ENCODE data around the gene TMEM120A.

TMEM120A gene

DNA sequence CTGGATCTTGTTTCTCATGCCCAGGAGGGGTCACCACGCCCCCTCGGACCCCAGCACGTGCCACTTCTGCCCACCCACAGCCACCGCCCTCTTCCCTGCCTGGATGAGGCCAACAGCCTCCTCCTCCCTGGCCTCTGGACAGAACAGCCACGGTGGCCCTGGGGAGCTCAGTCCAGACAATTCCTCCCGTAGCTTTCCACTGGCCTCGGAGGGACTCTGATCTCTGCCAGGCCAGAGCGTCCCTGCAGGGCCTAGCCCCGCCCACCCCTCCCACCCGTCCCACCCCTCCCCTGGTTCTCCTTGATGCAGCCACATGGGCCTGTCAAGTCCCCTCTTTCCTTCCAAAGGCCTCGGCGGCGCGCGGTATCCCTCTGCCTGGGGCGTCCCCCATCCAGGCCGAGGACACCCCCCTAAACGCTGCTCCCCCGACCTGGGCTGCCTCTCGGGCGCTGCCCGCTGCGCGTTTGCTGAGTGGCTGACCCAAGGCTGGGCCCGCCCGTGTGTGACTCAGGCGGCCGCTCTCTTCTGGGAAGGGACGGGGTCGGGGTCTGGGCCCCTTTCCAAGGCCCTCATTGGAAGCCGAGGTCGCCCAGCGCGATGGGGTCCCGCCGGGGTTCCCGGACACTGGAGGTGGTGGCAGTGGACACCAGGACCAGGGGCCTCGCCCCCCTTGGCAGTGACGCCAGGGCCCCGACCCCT, 557 bp downstream of the TMEM120A start:
- DNase-seq: no peak

DNA sequence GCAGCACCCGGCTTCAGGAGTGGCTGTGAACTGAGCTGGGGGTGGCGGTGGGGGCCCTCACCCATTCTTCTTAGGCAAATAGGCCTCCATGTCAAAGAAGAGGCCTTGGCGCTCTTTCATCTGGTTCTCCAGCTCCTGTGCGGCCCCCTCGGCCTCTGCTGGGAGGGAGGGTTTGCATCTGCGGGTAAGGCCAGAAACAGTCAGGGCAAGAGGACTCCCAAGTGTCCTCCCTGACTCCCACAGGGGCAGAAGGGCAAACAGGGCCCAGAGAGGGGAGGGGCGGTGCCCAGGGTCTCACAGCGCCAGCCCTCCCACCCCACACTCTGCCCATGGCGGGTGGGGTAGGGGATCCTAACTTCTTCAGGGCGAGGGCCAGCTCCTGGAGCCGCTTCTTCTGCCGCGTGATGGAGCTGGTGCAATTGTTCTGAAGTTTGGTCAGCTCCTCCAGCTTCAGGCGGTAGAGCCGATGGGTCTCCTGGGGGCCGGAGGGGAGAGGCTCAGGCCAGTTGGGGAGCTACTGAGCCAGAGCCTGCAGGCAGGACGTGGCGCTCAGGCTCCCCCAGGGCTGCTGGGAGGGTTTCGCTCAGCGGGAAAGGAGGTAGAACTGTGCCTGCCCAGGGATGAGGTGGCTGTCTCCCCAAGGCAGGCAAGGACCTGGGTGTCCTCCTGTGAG, 2.2 kb downstream of the TMEM120A start:
- no peak for DNase-seq

DNA sequence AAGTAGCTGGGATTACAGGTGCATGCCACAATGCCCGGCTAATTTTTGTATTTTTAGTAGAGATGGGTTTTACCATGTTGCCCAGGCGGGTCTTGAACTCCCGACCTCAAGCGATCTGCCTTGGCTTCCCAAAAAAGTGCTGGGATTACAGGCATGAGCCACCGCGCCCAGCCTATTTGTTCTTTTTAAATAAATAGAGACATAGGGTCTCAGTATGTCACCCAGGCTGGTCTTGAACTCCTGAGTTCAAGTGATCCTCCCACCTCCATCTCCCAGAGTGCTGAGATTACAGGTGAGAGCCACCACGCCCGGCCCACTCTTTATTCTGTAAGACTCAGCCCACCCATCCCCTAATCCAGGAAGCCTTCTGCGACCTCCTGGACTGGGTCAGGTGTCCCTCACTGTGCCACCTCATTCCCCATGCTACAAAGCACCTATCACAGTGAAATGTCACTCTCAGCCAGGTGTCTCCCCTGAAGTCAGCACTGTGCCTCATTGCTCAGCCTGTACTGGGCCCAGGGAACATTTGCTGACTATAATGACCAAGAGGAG, 2.8 kb downstream of the TMEM120A start:
- peak; percentile 8 for DNase-seq

DNA sequence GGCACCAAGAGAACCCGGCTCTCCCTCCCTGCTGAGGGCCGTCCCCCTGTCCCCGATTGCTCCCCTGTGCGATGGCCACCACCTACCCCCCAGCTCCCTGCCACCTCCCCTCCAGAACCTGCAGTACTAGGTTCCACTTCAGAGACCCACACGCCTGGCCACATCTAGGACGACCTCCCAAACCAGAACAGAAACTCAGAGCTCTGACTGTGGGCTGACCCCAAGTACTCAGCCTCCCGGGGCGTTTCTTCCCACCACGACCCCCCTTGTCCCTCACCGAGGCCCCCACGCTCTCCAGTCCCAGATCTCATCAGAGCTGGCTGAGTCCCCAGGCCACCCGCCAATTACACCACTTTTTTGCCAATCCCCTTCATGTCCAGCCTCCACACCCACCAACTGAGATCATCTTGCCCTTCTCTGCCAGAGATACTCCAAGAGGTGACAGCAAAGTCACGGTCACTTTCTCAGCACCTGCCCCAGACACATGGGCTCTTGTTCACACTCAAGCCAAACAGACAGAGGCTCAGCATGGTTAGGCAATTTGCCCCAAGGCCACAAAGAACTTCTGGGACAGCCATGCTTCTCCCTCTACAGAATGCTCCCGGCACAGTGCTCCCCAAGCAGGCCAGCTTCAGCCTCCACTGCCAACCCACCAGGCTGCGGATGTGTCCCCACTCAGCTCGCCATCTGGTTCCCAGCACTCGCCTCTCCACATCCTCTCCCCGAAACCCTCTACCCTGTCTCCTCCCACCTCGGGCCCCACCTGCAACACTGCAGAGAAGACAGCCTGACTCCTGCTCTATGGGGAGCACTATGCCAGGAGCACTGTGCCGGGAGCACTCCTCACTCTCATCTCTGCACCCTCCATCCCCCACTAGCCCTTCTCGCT, 4.7 kb downstream of the TMEM120A start:
- DNase-seq: no peak

DNA sequence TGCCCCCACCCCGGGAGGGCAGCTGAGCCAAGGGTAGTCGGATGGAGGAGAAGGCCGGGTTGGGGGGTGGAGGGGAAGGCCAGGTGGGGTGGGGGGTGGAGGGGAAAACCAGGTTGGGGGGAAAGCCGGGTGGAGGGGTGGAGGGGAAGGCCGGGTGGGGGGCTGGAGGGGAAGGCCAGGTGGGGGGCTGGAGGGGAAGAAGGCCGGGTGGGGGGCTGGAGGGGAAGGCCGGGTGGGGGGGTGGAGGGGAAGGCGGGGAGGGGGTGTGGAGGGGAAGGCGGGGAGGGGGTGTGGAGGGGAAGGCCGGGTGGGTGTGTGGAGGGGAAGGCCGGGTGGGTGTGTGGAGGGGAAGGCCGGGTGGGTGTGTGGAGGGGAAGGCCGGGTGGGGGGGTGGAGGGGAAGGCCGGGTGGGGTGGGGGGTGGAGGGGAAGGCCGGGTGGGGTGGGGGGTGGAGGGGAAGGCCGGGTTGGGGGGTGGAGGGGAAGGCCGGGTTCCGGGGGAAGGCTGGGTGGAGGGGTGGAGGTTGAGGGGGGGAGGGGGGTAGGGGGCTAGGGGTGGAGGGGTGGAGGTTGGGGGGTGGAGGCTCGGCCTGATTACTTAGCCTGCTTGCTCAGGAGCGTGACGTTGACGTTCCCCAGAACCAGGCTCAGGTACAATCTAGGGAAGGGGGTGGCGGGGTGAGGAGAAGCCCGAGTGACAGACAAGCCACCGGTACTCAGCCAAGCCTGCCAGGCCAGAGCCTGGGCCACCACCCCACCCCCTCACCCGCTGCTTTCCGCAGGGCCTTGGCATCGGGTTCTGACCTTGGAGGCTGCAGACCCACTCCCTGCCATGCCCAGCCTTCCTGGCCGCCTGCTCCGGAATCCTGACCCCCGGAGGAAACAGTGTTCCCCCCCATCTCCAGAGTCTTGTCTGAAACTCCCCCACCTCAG, 5.6 kb downstream of the TMEM120A start:
- no peak for DNase-seq

DNA sequence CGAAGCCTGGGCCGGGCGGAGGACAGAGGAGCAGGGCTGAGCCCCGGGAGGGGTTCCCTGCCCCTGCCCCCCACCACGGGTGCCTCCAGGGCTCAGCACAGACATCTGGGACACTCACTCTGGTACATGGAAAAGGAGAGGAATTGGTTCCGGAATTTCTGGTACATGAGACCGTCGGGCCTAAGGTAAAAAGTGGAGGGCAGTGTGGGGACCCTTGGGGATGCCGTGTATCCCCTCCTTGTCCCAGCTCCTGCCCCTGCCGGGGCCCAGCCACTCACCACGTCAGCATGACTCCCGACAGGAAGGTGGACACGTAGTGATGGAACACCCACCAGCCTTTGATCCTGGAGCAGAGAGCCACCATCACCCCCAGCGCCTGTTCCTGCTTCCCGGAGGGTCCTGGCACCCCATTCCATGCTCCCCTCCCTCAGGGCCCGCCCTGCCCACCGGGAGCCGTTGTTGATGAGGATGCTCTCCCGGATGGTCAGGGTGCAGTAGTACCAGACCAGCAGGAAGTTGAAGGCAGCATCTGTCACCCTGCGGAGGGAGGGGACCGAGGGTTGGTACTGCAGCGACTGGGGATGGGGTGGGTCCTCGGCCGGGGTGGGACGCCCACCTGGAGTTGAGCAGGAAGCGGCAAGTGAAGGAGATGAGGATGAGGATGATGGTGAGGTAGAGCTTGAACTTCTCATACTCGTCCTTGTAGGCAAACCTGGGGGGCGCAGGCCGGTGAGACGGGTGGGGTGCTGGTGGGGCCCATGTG, 6.4 kb downstream of the TMEM120A start:
- DNase-seq: no peak

DNA sequence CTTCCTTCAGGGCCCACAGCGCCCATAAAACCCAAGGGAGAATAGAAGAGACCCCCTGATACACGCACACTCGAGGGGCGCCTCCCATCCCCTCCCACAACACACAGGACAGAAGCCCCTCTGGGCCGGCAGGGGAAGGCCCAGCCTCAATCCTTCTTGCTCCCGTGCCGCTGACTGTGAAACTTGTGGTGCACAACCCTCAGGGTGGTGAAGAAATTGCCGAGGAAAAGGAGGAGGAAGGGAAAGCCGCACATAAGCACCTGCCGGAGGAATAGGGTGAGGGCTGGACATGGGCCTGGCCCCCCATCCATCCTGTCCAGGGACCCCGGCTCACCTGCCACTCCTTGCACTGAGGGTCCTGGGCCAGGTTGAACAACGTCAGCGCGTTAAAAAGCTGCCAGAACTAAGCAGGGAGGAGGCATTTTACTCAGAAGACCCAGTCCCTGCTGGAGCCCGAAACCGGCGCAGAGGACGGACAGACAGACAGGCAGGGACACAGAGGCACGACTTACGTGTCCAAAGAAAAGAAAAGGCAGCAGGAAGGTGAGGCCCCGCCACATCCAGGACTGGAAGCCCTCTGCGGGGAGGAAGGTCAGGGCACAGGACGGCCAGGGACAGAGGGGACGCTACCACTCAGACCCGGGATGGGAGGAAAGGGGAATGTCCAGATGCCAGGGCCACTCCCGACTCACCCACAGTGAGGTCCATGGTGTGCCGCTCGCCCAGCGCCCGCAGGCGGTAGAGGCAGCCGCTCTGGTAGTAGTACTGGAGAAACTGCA, 7.2 kb downstream of the TMEM120A start:
- no peak for DNase-seq

DNA sequence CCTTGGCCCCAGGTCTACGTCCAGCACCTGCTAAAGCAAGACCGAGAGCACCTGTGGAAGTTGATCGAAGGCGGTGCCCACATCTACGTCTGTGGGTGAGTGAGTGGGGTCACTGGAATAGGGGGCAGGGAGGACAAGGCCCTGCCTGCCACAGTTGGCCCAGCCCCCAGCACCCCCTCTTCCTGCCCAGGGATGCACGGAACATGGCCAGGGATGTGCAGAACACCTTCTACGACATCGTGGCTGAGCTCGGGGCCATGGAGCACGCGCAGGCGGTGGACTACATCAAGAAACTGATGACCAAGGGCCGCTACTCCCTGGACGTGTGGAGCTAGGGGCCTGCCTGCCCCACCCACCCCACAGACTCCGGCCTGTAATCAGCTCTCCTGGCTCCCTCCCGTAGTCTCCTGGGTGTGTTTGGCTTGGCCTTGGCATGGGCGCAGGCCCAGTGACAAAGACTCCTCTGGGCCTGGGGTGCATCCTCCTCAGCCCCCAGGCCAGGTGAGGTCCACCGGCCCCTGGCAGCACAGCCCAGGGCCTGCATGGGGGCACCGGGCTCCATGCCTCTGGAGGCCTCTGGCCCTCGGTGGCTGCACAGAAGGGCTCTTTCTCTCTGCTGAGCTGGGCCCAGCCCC, 8.1 kb downstream of the TMEM120A start:
- no peak for DNase-seq

DNA sequence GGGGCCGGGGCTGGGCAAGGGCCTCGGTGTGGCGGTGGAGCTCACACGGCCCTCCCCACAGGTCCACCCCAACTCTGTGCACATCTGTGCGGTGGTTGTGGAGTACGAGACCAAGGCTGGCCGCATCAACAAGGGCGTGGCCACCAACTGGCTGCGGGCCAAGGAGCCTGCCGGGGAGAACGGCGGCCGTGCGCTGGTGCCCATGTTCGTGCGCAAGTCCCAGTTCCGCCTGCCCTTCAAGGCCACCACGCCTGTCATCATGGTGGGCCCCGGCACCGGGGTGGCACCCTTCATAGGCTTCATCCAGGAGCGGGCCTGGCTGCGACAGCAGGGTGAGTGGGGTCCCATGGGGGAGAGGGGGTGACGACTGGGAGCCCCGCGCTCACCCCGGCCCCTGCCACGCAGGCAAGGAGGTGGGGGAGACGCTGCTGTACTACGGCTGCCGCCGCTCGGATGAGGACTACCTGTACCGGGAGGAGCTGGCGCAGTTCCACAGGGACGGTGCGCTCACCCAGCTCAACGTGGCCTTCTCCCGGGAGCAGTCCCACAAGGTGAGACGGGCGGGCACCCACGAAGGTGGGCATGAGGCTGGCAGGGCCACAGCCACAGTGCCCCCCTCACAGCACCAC, 8.8 kb downstream of the TMEM120A start:
- DNase-seq: no peak

DNA sequence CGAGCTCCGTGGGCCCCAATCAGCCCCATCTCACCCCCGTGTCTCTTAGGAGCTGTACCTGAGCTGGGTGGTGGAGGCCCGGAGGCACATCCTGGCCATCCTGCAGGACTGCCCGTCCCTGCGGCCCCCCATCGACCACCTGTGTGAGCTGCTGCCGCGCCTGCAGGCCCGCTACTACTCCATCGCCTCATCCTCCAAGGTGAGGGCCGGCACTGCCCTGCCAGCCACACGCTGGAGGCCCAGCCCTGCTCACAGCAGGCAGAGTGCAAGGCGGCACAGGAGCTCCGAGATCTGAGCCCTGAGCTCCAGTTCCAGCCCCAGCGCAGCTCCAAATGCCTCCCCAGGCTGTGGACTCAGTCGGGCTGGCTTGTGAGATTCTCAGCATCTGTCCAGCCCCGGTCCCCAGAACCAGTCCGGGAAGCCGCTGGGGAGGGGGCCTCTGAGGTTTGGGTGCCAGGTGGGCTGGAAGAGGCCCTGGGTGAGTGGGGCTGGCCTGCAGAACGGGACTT, 9.3 kb downstream of the TMEM120A start:
- no peak for DNase-seq

DNA sequence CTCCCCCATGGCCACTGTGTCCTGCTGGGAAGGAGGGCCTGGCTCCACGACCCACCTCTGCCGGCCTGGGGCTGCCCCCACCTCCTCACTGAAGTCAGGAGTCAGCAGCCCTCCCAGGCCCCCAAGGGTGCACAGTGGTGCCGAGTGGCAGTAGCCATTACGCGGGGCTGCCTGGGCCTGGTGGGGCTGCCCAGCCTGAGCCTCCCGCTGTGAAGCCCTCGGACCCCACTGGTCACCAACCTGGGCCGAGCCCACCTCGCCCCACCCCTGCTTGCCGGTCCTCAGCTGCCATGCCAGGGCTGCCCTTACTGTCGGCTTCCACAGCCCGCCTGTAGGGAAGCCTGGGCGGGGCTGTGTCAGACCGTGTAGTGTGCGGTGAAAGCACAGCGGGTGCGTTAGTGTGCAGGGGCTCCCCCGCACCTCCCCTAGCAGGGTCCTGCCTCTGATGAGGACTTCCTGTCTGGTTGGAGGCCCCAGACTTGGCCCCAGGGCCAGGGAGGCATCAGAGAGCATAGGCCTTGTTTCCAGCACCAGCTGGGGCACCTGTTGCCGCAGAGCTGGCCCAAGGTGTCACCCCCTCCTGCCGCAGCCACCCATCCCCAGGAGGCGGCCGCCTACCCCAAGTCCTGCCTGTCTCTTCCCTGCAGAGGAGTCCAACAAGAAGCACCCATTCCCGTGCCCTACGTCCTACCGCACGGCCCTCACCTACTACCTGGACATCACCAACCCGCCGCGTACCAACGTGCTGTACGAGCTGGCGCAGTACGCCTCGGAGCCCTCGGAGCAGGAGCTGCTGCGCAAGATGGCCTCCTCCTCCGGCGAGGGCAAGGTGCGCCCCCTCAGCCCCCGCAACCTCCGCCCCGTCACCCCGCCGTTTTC, 10.0 kb downstream of the TMEM120A start:
- no peak for DNase-seq

DNA sequence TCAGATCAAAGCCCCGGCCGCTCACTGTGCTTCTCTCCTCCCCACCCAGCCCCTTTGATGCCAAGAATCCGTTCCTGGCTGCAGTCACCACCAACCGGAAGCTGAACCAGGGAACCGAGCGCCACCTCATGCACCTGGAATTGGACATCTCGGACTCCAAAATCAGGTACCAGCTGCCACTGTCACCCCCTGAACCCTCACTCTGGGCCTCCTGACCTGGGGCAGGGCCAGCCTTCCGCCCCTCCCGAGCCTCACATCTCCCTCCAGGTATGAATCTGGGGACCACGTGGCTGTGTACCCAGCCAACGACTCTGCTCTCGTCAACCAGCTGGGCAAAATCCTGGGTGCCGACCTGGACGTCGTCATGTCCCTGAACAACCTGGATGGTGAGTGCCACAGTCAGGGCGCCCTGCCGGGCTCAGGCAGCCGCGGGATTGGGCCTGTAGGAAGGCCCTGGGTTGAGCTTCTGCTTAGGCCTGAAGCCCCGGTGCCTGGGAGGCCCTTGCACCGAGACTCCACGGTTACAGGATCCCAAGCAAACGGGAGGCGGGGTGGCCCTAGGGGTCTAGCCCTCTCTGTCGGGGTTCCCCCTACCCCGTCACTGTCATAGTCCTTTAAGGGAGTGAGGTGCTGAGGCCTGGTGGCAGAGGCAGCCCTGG, 10.8 kb downstream of the TMEM120A start:
- DNase-seq: no peak

DNA sequence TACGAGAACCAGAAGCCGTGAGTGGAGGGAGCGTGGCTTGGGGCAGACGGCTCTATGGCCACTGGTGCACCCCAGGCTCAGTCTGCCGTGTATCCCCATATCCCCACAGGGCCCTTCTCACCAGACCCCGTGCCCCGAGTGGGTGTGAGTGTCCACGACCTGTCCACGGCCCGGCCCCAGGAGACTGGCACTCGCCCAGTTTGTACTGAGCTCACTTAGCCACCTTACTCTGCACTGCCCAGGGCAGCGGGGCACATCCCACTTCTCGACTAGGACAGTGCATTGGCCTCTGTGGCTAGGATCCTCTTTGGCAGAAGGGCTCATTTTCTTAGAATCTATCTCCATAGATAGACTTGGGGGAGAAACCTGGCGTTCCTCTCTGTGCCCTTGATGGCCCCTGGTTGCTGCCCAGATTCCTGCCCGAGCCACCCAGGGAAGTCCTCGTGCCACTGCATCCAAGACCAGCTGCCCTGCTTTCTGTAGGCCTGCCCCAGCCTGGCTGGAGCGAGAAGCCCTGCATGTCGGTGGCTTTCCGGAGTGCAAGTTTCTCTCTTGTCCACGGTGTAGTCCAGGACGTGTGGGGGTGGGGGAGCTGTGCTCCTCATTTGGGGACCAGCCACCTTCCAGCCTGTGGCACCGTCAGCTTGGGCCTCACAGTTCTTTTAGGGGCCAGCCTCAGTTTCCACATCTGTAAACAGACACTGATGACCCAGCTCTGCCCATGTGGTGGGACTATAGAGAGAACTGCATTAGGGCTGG, 11.9 kb downstream of the TMEM120A start:
- DNase-seq: no peak

DNA sequence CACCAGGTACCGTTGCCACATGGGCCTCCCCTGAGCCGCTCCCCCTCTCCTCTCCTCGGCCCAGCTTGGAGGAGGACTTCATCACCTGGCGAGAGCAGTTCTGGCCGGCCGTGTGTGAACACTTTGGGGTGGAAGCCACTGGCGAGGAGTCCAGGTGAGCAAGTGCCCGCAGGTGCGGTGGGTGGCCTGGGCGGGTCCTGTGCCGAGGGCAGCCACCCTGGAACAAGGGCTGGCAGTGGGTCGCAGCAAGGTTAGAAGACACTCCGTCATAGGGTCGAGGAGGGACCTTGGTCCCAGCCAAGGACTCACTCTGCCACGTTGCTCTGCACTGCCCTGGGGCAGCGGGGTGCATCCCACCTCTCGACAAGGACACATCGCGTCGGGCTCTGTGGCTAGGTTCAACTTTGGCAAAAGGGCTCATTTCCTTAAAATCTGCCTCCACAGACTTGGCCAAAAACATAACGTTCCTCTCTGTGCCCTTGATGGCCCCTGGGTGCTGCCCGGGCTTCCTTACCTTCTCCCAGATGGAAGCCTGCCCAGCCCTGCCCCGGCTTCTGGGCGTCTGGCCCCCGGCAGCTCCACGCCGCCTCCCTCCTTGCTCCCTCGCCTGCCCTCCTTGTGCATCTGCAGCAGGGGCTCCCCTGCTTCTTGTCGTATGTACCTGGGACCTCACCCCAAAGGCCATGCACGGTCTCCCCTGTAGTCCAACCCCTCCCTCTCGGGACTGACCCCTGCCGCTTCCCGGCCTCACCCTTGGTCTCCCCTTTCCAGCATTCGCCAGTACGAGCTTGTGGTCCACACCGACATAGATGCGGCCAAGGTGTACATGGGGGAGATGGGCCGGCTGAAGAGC, 12.7 kb downstream of the TMEM120A start:
- no peak for DNase-seq

DNA sequence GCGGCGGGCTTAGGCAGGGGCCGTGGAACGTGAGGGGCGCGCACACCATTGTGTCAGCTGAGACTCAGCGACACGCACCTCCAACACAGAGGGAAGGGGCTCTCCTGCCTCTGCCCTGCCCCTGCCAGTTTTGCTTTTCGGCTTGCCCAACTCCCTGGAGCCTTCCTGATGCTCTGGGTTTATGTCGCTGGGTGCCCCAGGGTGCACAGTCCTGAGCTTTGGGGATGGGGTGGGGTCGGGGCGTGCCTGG, 13.3 kb downstream of the TMEM120A start:
- DNase-seq: no peak

DNA sequence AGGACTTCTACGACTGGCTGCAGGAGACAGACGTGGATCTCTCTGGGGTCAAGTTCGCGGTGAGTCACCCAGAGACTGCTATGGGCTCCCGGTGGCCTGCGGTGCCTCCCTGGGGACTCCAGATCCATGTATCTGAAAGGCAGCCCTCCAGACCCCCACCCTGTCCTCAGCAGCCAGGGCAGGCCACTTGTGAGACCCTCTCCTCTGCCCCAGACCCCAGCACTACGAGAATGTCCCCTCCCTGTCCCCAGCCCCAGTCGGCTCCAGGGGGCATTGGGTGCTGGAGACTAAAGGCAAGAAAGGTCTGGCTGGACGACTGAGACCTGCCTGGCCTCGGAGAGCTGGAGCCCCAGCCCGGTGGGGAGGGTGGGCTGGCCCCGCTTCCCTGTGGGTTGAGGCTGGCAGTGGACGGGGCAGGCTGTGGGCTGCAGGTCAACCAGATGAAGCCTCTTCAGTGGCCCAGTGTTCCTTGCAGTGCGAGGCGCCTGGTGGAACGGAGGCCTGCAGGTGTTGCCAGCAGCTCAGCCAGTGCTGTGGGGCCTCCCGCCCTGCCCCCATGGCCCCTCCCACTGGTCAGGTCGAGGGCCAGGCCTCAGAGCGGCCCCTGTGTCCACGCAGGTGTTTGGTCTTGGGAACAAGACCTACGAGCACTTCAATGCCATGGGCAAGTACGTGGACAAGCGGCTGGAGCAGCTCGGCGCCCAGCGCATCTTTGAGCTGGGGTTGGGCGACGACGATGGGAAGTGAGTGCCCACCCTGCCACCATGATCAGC, 13.8 kb downstream of the TMEM120A start:
- no peak for DNase-seq

Data from activated CD8-positive, alpha-beta memory T cell treated with anti-CD3 and anti-CD28 coated beads, Interleukin-2, amount 50 U/mL, for 4 hours (primary cell).